IMR-90 (cell line): ENCODE data around the gene PLD6.

Experiments used
- CHD1 ChIP-seq: IDR thresholded peaks from 2 replicates; pipeline ENCODE4 v1.6.1; 2012; ENCODE audit warnings: low read depth, low read length, improper control_type of control experiment
- FOS ChIP-seq: fragments of 150-350 bp; IDR thresholded peaks from 2 replicates; pipeline ENCODE4 v1.6.1; 2016; ENCODE audit warnings: low read depth, low read length
- NFE2L2 ChIP-seq: fragments of 150-350 bp; IDR thresholded peaks from 2 replicates; pipeline ENCODE4 v1.6.1; 2016; ENCODE audit warnings: low read depth, mild to moderate bottlenecking, low read length
- POLR2A ChIP-seq: IDR thresholded peaks from 2 replicates; pipeline ENCODE4 v1.6.1; 2012; ENCODE audit warnings: mild to moderate bottlenecking, low read depth, low read length
- RAD21 ChIP-seq: IDR thresholded peaks from 2 replicates; pipeline ENCODE4 v1.6.1; 2012; ENCODE audit warnings: low read length, improper control_type of control experiment
- TF ChIP-seq, protein P1 (sequence below): conservative IDR thresholded peaks from 2 replicates; pipeline ENCODE4 v1.5.1; 2012; ENCODE audit warnings: mild to moderate bottlenecking, low read depth, low read length, improper control_type of control experiment
- TF ChIP-seq, protein P2 (sequence below): fragments of 150-350 bp; IDR thresholded peaks from 2 replicates; pipeline ENCODE4 v1.6.1; 2017; ENCODE audit warnings: mild to moderate bottlenecking, antibody characterized with exemption, low read length, low read depth

DNA sequence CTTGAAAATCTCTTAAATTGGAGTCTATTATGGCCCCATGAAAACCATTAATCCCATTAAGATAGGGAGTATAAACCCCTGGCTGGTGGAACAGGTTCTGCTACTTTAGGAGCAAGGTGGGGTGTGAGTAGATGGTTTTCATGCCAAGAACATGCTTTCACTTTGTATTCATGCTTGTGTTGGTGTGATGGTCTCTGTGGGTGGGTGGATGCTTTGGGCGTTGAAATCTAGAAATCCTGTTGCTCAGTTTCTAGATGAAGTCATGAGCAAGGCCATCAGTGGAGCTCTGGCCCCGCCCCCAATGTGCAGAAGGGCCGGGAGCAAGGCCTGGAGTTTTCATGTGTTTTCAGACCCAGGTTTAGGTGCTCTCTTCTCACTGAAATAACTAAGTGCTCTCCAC is 20.1 kb downstream of the PLD6 start:
- TF ChIP-seq POLR2A: no peak
- TF ChIP-seq, protein P1, sequence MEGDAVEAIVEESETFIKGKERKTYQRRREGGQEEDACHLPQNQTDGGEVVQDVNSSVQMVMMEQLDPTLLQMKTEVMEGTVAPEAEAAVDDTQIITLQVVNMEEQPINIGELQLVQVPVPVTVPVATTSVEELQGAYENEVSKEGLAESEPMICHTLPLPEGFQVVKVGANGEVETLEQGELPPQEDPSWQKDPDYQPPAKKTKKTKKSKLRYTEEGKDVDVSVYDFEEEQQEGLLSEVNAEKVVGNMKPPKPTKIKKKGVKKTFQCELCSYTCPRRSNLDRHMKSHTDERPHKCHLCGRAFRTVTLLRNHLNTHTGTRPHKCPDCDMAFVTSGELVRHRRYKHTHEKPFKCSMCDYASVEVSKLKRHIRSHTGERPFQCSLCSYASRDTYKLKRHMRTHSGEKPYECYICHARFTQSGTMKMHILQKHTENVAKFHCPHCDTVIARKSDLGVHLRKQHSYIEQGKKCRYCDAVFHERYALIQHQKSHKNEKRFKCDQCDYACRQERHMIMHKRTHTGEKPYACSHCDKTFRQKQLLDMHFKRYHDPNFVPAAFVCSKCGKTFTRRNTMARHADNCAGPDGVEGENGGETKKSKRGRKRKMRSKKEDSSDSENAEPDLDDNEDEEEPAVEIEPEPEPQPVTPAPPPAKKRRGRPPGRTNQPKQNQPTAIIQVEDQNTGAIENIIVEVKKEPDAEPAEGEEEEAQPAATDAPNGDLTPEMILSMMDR: no peak
- no peak for TF ChIP-seq NFE2L2
- TF ChIP-seq CHD1: no peak
- no peak for TF ChIP-seq FOS
- no peak for TF ChIP-seq RAD21
- TF ChIP-seq, protein P2, sequence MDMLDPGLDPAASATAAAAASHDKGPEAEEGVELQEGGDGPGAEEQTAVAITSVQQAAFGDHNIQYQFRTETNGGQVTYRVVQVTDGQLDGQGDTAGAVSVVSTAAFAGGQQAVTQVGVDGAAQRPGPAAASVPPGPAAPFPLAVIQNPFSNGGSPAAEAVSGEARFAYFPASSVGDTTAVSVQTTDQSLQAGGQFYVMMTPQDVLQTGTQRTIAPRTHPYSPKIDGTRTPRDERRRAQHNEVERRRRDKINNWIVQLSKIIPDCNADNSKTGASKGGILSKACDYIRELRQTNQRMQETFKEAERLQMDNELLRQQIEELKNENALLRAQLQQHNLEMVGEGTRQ: no peak
